Loucy (cell line): ENCODE measurements around the gene ADAM30.

Source experiments
- H2AFZ ChIP-seq: fragments of 200-600 bp; sonication (generic); 2 replicates; pipeline ENCODE4 v1.6.0; 2016; ENCODE audit warnings: antibody characterized with exemption, mild to moderate bottlenecking, low read length, moderate library complexity
- H3F3A ChIP-seq: fragments of 200-600 bp; 2 replicates; pipeline ENCODE4 v1.6.0; 2016; ENCODE audit warnings: antibody characterized with exemption, low read depth, mild to moderate bottlenecking
- H3K27me3 ChIP-seq: fragments of 200-600 bp; sonication (generic); 2 replicates; pipeline ENCODE4 v1.6.1; 2014; ENCODE audit warnings: low read length, mild to moderate bottlenecking; ENCODE audit not compliant: insufficient read depth, poor library complexity, severe bottlenecking
- H3K36me3 ChIP-seq: fragments of 200-600 bp; sonication (generic); 2 replicates; pipeline ENCODE4 v1.6.1; 2016; ENCODE audit warnings: low read length; ENCODE audit not compliant: insufficient read depth
- H3K4me1 ChIP-seq: fragments of 200-600 bp; sonication (generic); 2 replicates; pipeline ENCODE4 v1.5.1; 2014; ENCODE audit warnings: low read length, mild to moderate bottlenecking; ENCODE audit not compliant: insufficient read depth, poor library complexity, severe bottlenecking
- H3K4me2 ChIP-seq: fragments of 200-600 bp; sonication (generic); 2 replicates; pipeline ENCODE4 v1.6.0; 2014; ENCODE audit warnings: antibody characterized with exemption, low read length, low read depth, mild to moderate bottlenecking; ENCODE audit not compliant: poor library complexity, severe bottlenecking
- H3K4me3 ChIP-seq: fragments of 200-600 bp; sonication (generic); 2 replicates; pipeline ENCODE4 v1.5.1; 2014; ENCODE audit warnings: low read length, mild to moderate bottlenecking, mixed read lengths; ENCODE audit not compliant: poor library complexity, severe bottlenecking
- H3K79me2 ChIP-seq: fragments of 200-600 bp; sonication (generic); 2 replicates; pipeline ENCODE4 v1.6.1; 2014; ENCODE audit warnings: low read length; ENCODE audit not compliant: insufficient read depth
- H3K9ac ChIP-seq: fragments of 200-600 bp; sonication (generic); 2 replicates; pipeline ENCODE4 v1.6.0; 2014; ENCODE audit warnings: mild to moderate bottlenecking, low read depth, low read length, moderate library complexity; ENCODE audit not compliant: poor library complexity, severe bottlenecking
- H3K9me2 ChIP-seq: fragments of 200-600 bp; sonication (generic); replicated peaks from 2 replicates; pipeline ENCODE4 v1.6.1; 2016; ENCODE audit warnings: low read depth, low read length, mixed read lengths
- H3K9me3 ChIP-seq: fragments of 200-600 bp; sonication (generic); 2 replicates; pipeline ENCODE4 v1.6.1; 2014; ENCODE audit warnings: mild to moderate bottlenecking, antibody characterized with exemption, low read length, low read depth; ENCODE audit not compliant: insufficient read depth
- H4K20me1 ChIP-seq: fragments of 200-600 bp; sonication (generic); 2 replicates; pipeline ENCODE4 v1.6.0; 2014; ENCODE audit warnings: antibody characterized with exemption, low read length, mild to moderate bottlenecking; ENCODE audit not compliant: insufficient read depth, poor library complexity, severe bottlenecking
- EZH2phosphoT487 ChIP-seq: fragments of 200-600 bp; IDR thresholded peaks from 2 replicates; pipeline ENCODE4 v1.6.1; 2018; ENCODE audit warnings: antibody characterized with exemption, mild to moderate bottlenecking, moderate library complexity, borderline replicate concordance
- TF ChIP-seq, protein P1 (sequence below): fragments of 200-600 bp; sonication (generic); conservative IDR thresholded peaks from 2 replicates; pipeline ENCODE4 v1.5.1; 2014; ENCODE audit warnings: mild to moderate bottlenecking, antibody characterized with exemption, low read length

ADAM30 gene

GRCh38 chr1:119895102-119895501 lies 1.2 kb downstream of the ADAM30 start:
- Histone ChIP-seq H3K4me2 (no peak overlapping the region), H3F3A (no peaks in the 10 kb centered on the region), H3K4me1 (no peaks in the 10 kb centered on the region), H3K36me3 (no peaks in the 10 kb centered on the region), H3K4me3 (no peak overlapping the region), H4K20me1 (no peaks in the 10 kb centered on the region), H3K27me3 (no peaks in the 10 kb centered on the region), H2AFZ (no peak overlapping the region), H3K9me3 (no peaks in the 10 kb centered on the region), H3K79me2 (no peaks in the 10 kb centered on the region), H3K9me2 (no peaks in the 10 kb centered on the region), H3K9ac (no peak overlapping the region)
- TF ChIP-seq EZH2phosphoT487: no peak
- TF ChIP-seq, protein P1, sequence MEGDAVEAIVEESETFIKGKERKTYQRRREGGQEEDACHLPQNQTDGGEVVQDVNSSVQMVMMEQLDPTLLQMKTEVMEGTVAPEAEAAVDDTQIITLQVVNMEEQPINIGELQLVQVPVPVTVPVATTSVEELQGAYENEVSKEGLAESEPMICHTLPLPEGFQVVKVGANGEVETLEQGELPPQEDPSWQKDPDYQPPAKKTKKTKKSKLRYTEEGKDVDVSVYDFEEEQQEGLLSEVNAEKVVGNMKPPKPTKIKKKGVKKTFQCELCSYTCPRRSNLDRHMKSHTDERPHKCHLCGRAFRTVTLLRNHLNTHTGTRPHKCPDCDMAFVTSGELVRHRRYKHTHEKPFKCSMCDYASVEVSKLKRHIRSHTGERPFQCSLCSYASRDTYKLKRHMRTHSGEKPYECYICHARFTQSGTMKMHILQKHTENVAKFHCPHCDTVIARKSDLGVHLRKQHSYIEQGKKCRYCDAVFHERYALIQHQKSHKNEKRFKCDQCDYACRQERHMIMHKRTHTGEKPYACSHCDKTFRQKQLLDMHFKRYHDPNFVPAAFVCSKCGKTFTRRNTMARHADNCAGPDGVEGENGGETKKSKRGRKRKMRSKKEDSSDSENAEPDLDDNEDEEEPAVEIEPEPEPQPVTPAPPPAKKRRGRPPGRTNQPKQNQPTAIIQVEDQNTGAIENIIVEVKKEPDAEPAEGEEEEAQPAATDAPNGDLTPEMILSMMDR: no peak

GRCh38 chr1:119893827-119894700 lies 2.3 kb downstream of the ADAM30 start:
- no peak overlapping the region for H3K4me2 ChIP-seq
- no peaks in the 10 kb centered on the region for H3K27me3 ChIP-seq
- no peak for TF ChIP-seq EZH2phosphoT487
- TF ChIP-seq, protein P1: no peak
- no peaks in the 10 kb centered on the region for H4K20me1 ChIP-seq
- 0 out of 2 replicates have a peak, but pooled peaks cover 1% of the 10 kb centered on the region for H3K9me3 ChIP-seq
- H3F3A ChIP-seq: no peaks in the 10 kb centered on the region
- H3K36me3 ChIP-seq: no peaks in the 10 kb centered on the region
- no peak overlapping the region for H3K9ac ChIP-seq
- no peak overlapping the region for H3K4me3 ChIP-seq
- no peaks in the 10 kb centered on the region for H3K79me2 ChIP-seq
- H2AFZ ChIP-seq: no peak overlapping the region
- H3K9me2 ChIP-seq: no peaks in the 10 kb centered on the region
- no peaks in the 10 kb centered on the region for H3K4me1 ChIP-seq

- Histone ChIP-seq H3K4me3 (no peak overlapping the region), H3K79me2 (no peaks in the 10 kb centered on the region), H2AFZ (no peak overlapping the region), H3K36me3 (no peaks in the 10 kb centered on the region), H3K9me3 (peaks cover 7% of the 10 kb centered on the region; the same call in 1 of the 2 replicates), H3K9ac (no peak overlapping the region), H3K4me2 (no peak overlapping the region), H3K9me2 (no peaks in the 10 kb centered on the region), H3K4me1 (no peaks in the 10 kb centered on the region), H3K27me3 (no peaks in the 10 kb centered on the region), H3F3A (no peaks in the 10 kb centered on the region), H4K20me1 (no peaks in the 10 kb centered on the region)
- TF ChIP-seq, protein P1: no peak
- no peak for TF ChIP-seq EZH2phosphoT487
Observed at GRCh38 chr1:119893238-119893791, 3.0 kb downstream of the ADAM30 start.
